Body of pancreas (tissue), 4 donors: ENCODE data around the gene KIRREL1. TPM values are rescaled to one million over a fixed set of nuclear protein-coding genes. Genes with fewer than 3 reads are reported as not detected.
A peak's percentile ranks its signal among the peaks of the same experiment; 100 is the strongest.

ENCODE experiments used
- ATAC-seq: fragments of 150-250 bp; one replicate; pipeline ENCODE4 v1.9.1; 2016
- DNase-seq, 4 donors: peaks; one replicate each; pipeline ENCODE4 v3.0.0-alpha.2; 2019
- H3K27ac ChIP-seq, 4 donors: fragments of 200-600 bp; sonication (generic); 1 replicate in 3 of 4; 2 replicates in 1 of 4; pipeline versions ENCODE4 v1.5.1 to v1.6.1; 2016 to 2019; ENCODE audit warnings: mild to moderate bottlenecking in 1 of 4, mixed read lengths in 1 of 4, moderate library complexity in 1 of 4
- H3K27me3 ChIP-seq, 2 donors: fragments of 200-600 bp; sonication (generic); one replicate each; pipeline ENCODE4 v1.6.0; 2016; ENCODE audit warnings: mild to moderate bottlenecking in 1 of 2
- H3K36me3 ChIP-seq, 2 donors: fragments of 200-600 bp; sonication (generic); replicated peaks in 1 of 2; 2 replicates each; pipeline ENCODE4 v1.5.1; 2016; ENCODE audit warnings: low read depth in 2 of 2; ENCODE audit not compliant: insufficient read depth in 1 of 2
- H3K4me1 ChIP-seq: fragments of 200-600 bp; sonication (generic); one replicate; pipeline ENCODE4 v1.6.0; 2016
- H3K4me3 ChIP-seq, 2 donors: fragments of 200-600 bp; sonication (generic); 1 replicate in 1 of 2; 2 replicates in 1 of 2; pipeline ENCODE4 v1.5.1; 2016 to 2019
- H3K9me3 ChIP-seq, 3 donors: fragments of 200-600 bp; sonication (generic); 1 replicate in 2 of 3; 2 replicates in 1 of 3; pipeline ENCODE4 v1.5.1; 2016
- POLR2A ChIP-seq, 3 donors: fragments of 450-650 bp; IDR thresholded peaks; one replicate each; pipeline ENCODE4 v1.6.1; 2016; ENCODE audit warnings: antibody characterized with exemption in 3 of 3, mild to moderate bottlenecking in 2 of 3
- WGBS, 2 donors: methylation state at CpG; one replicate each; pipeline ENCODE4 v1.1.5; 2017; 5-methylcytosine and 5-hydroxymethylcytosine counted together
- intact Hi-C: fragments of 100-400 bp; cut with DNase I; formaldehyde crosslinking; loops from one replicate; pipeline ENCODE4 v1.15.1; 2023
- total RNA-seq, 2 donors: library from RNA; depleted of rRNA; stranded (reverse); fragments of >200 nt; gene quantifications; one replicate each; pipeline ENCODE4 v1.1.0, GENCODE V29; 2016
- TF ChIP-seq, protein P1 (sequence below), 7 experiments: fragments of 450-650 bp in 4 of 7; fragments of 200-600 bp in 3 of 7; sonication (generic) in 3 of 7; IDR thresholded peaks; one replicate each; pipeline ENCODE4 v1.5.1; 2016 to 2019; ENCODE audit warnings: antibody characterized with exemption in 7 of 7

KIRREL1 gene
- total RNA-seq, 2 donors from 2014 or later: 10.9 to 11.4 TPM

DNA sequence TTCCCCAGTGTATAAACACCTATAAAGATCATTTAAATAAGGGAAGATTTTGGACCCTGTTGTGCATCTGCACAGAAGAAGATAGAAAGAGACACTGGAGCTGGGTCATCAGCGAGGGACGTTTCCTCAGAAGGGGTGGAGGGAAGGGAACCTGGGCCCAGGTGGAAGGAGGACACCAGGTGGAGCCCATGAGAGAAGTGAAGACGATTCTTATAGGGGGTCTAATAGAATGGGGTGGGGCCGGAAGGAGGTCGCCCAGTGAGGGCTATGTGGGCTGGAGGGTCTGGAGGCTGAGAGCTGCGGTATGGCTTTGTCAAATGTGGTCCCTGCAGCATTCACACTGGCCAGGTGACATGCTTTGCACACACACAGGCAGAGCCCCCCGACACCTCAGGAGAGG is 13.7 kb downstream of the KIRREL1 start:
- TF ChIP-seq POLR2A (IDR thresholded peaks at IDR 0.05): no peak
- TF ChIP-seq, protein P1, sequence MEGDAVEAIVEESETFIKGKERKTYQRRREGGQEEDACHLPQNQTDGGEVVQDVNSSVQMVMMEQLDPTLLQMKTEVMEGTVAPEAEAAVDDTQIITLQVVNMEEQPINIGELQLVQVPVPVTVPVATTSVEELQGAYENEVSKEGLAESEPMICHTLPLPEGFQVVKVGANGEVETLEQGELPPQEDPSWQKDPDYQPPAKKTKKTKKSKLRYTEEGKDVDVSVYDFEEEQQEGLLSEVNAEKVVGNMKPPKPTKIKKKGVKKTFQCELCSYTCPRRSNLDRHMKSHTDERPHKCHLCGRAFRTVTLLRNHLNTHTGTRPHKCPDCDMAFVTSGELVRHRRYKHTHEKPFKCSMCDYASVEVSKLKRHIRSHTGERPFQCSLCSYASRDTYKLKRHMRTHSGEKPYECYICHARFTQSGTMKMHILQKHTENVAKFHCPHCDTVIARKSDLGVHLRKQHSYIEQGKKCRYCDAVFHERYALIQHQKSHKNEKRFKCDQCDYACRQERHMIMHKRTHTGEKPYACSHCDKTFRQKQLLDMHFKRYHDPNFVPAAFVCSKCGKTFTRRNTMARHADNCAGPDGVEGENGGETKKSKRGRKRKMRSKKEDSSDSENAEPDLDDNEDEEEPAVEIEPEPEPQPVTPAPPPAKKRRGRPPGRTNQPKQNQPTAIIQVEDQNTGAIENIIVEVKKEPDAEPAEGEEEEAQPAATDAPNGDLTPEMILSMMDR (IDR thresholded peaks at IDR 0.05): no peak
- no peak overlapping the region for H3K27ac ChIP-seq
- ATAC-seq: no peak

DNA sequence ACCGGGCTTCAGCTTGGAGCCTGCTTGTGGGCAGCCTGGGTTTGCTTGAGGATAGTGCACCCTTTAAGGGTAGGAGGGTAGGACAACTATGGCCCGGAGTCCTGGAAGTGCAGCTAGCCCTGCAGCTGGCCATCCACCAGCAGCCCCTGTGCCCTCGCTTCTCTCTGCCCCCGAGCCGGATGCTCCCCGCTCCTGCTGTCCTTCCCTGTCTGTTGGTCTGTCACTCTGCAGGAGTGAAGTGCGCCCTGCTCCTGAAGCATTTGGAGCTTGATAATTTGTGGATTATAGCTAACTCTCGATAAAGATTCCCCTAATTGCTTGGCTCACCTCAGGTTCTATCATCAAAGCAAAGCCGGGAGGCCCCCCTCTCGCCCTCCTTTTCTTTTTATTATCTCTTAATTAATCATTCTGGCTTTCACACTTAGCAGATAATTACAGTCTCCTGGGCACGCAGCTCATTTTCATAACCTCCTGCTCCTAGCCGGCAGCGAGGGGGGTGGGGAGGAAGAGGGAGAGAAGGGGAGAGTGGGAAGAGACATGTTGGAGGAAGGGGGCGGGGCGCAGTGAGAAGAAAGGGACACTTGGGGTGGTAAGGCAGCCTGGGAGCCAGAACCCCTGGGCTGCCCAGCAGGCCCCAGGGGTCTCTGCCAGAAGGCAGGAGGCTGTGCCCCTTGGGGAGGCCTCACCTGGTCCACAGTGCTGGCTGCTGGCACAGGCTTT is 14.4 kb downstream of the KIRREL1 start:
- H3K4me1 ChIP-seq: peaks cover 29% of the 10 kb centered on the region
- H3K4me3 ChIP-seq: no peak overlapping the region
- DNase-seq: no peak

More for the DNA sequence above, 13.7 kb downstream of the KIRREL1 start:
- intact Hi-C loops: no loop called here
- Histone ChIP-seq H3K27me3 (no peaks in the 10 kb centered on the region), H3K4me1 (peaks cover 31% of the 10 kb centered on the region), H3K36me3 (no peaks in the 10 kb centered on the region), H3K4me3 (no peak overlapping the region), H3K9me3 (no peaks in the 10 kb centered on the region)
- no peak for DNase-seq
- 64 to 72% methylated on average over 7 of the region's 7 CpGs for WGBS, 2 donors

GRCh38 chr1:158008630-158009029 is 15.2 kb downstream of the KIRREL1 start:
- Histone ChIP-seq H3K27ac (peak overlapping the region in 1 of 4 donors; percentile 21), H3K36me3 (no peaks in the 10 kb centered on the region), H3K4me3 (no peak overlapping the region), H3K9me3 (no peaks in the 10 kb centered on the region), H3K27me3 (no peaks in the 10 kb centered on the region), H3K4me1 (peaks cover 25% of the 10 kb centered on the region)
- TF ChIP-seq, protein P1 (IDR thresholded peaks at IDR 0.05): no peak
- TF ChIP-seq POLR2A (IDR thresholded peaks at IDR 0.05): no peak
- 66 to 74% methylated on average over 5 to 6 of the region's 6 CpGs for WGBS, 2 donors
- DNase-seq: no peak
- ATAC-seq: no peak
- intact Hi-C loops: no loop called here

More for the DNA sequence above, 14.4 kb downstream of the KIRREL1 start:
- Histone ChIP-seq H3K36me3 (no peaks in the 10 kb centered on the region), H3K27me3 (no peaks in the 10 kb centered on the region), H3K27ac (no peak overlapping the region), H3K9me3 (no peaks in the 10 kb centered on the region)
- ATAC-seq: no peak
- TF ChIP-seq, protein P1 (IDR thresholded peaks at IDR 0.05): no peak
- no peak for TF ChIP-seq POLR2A (IDR thresholded peaks at IDR 0.05)
- 38 to 45% methylated on average over 11 to 15 of the region's 15 CpGs for WGBS, 2 donors
- intact Hi-C loops: no loop called here

DNA sequence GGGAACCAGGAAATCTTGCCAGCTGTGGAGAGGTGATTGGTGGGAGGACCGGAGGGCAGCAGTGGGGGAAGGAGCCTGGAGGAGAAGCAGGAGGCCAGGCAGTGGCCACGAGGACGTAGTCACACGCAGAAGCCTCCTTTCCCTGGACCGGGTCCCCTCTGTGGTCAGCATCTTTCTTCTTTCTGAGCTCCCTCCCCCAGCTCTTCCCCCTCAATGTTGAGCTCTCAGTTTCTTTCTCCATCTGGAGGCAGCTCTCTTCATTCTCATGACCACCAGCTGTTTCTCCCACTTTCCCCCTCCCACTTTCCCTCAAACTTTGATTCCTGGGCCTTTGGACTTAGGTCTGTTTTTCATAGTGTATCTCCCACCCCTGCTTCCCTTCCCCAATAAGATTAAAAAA is 18.3 kb downstream of the KIRREL1 start:
- DNase-seq (no peak), ATAC-seq (no peak)
- Histone ChIP-seq H3K4me3 (no peak overlapping the region), H3K27ac (peak overlapping the region in 3 of 4 donors; percentile 38 to 64 (median 43)), H3K9me3 (no peaks in the 10 kb centered on the region), H3K36me3 (no peaks in the 10 kb centered on the region), H3K4me1 (peaks cover 25% of the 10 kb centered on the region), H3K27me3 (no peaks in the 10 kb centered on the region)
- no peak for TF ChIP-seq POLR2A (IDR thresholded peaks at IDR 0.05)
- intact Hi-C loops: no loop called here
- 78 to 83% methylated on average over 5 of the region's 5 CpGs for WGBS, 2 donors

DNA sequence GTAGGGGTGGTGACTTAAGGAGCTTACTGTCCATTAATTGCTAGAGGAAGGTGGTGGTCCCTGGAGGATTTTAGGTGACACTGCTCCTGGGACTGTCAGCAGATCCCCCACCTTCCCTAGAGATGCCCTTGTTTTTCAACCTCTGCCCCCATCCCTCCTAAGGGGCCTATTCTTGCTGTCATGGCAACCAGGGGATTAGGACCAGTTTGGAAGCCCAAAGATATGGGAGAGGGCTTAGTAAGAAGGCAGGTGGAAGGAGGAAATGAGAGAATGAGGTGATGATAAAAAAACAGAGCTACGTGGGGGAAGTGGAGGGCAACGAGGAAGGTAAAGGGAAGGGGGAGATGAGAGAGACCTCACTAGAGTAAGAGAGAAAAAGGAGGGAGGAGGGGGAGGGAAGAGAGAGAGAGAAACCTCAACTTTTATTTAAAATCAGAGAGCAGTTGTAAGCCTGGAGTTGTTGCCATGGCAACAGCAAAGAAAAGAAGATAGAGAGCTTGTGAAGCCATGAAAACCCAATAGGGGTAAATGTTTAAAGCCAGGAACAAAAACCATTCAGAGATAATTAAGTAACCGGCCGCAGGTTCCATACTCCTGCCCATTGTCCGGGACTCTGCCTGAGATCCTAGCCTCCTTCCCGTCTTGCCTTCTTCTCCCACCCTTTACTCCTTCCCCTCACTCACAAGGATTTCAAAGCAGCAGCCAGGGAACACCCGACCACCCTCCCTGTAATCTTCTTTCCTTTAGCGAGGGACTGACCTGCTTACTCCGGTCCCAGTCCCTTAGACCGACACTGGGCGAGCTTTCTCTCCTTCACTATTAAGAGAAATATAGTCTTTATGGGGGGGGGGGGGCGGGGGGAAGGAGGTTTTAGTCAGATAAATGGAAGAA is 20.6 kb downstream of the KIRREL1 start:
- no peak overlapping the region for H3K4me3 ChIP-seq
- 57 to 63% methylated on average over 12 of the region's 12 CpGs for WGBS, 2 donors
- no peak overlapping the region for H3K27ac ChIP-seq
- ATAC-seq (no peak), DNase-seq (no peak)
- H3K27me3 ChIP-seq: no peaks in the 10 kb centered on the region
- peaks cover 31% of the 10 kb centered on the region for H3K4me1 ChIP-seq
- intact Hi-C loops: no loop called here
- H3K36me3 ChIP-seq: no peaks in the 10 kb centered on the region
- H3K9me3 ChIP-seq: no peaks in the 10 kb centered on the region
- TF ChIP-seq, protein P1 (IDR thresholded peaks at IDR 0.05): no peak
- TF ChIP-seq POLR2A (IDR thresholded peaks at IDR 0.05): no peak
